ENCODE data around the gene MAP2K1. TPM values are rescaled to one million over a fixed set of nuclear protein-coding genes. Genes with fewer than 3 reads are reported as not detected.
"Not testable (repeated sequence)": the region's sequence is repeated elsewhere in the genome, so short reads cannot be mapped to it uniquely, and the experiment has no call there.

MAP2K1 gene
- total RNA-seq, 1 donor from 2014 or later = 38.7 TPM

GRCh38 chr15:66497502-66498455 is 111.1 kb downstream of the MAP2K1 start, which contains the start of gene SNAPC5:
Gene SNAPC5 (minus strand): TSS chr15:66497762. CDS start chr15:66497731, 31 bp downstream.
- intact Hi-C loops (cut with DNase I) = loop anchor here (1.0 kb wide), 1 partner anchor 111 kb away; the partner anchor contains the start of gene MAP2K1
- DNase-seq (ENCODE audit: low spot score) = peak; percentile 99

GRCh38 chr15:66498501-66499386 is 112.0 kb downstream of the MAP2K1 start:
- no peak for DNase-seq (ENCODE audit: low spot score)
- intact Hi-C loops (cut with DNase I) = no loop called here

GRCh38 chr15:66500346-66500745 is 113.6 kb downstream of the MAP2K1 start:
- DNase-seq (ENCODE audit: low spot score); intact Hi-C loops (cut with DNase I): not testable (repeated sequence)

- intact Hi-C loops (cut with DNase I) = no loop called here
- DNase-seq (ENCODE audit: low spot score) = no peak
Observed at GRCh38 chr15:66502491-66502890, 115.8 kb downstream of the MAP2K1 start.

- intact Hi-C loops (cut with DNase I); DNase-seq (ENCODE audit: low spot score): not testable (repeated sequence)
Observed at GRCh38 chr15:66503041-66503648, 116.4 kb downstream of the MAP2K1 start.

- DNase-seq (ENCODE audit: low spot score) = no peak
- intact Hi-C loops (cut with DNase I) = no loop called here
Observed at GRCh38 chr15:66503780-66504562, 117.3 kb downstream of the MAP2K1 start.

GRCh38 chr15:66504563-66505429 is 118.1 kb downstream of the MAP2K1 start, which contains the start of the genes RPL4 and ZWILCH:
Gene RPL4 (minus strand): TSS chr15:66504855. CDS start chr15:66504790, 65 bp downstream.
Gene ZWILCH (plus strand): TSS chr15:66505326. CDS start chr15:66505339, 13 bp downstream.
- peak; percentile 88 for DNase-seq (ENCODE audit: low spot score)
- intact Hi-C loops (cut with DNase I) = no loop called here

- intact Hi-C loops (cut with DNase I) = no loop called here
- no peak for DNase-seq (ENCODE audit: low spot score)
Observed at GRCh38 chr15:66505430-66505811, 118.7 kb downstream of the MAP2K1 start.

GRCh38 chr15:66505818-66506217 is 119.1 kb downstream of the MAP2K1 start:
- DNase-seq (ENCODE audit: low spot score) = no peak
- intact Hi-C loops (cut with DNase I) = no loop called here

- intact Hi-C loops (cut with DNase I) = no loop called here
- DNase-seq (ENCODE audit: low spot score) = no peak
Observed at GRCh38 chr15:66508293-66508883, 121.7 kb downstream of the MAP2K1 start.

GRCh38 chr15:66514586-66514985 is 127.9 kb downstream of the MAP2K1 start:
- no peak for DNase-seq (ENCODE audit: low spot score)
- intact Hi-C loops (cut with DNase I) = no loop called here

GRCh38 chr15:66515901-66516322 is 129.2 kb downstream of the MAP2K1 start:
- DNase-seq (ENCODE audit: low spot score) = no peak
- intact Hi-C loops (cut with DNase I) = no loop called here

GRCh38 chr15:66523926-66524325 is 137.2 kb downstream of the MAP2K1 start:
- DNase-seq (ENCODE audit: low spot score) = no peak
- intact Hi-C loops (cut with DNase I) = no loop called here

GRCh38 chr15:66524838-66525237 is 138.1 kb downstream of the MAP2K1 start:
- intact Hi-C loops (cut with DNase I) = no loop called here
- DNase-seq (ENCODE audit: low spot score) = no peak

- no peak for DNase-seq (ENCODE audit: low spot score)
- intact Hi-C loops (cut with DNase I) = no loop called here
Observed at GRCh38 chr15:66535056-66535455, 148.3 kb downstream of the MAP2K1 start.

Measured in cardiac septum (tissue), 1 donor.